SK-N-MC (cell line): ENCODE results near the gene UTP25.
"Not testable (repeated sequence)": the region's sequence is repeated elsewhere in the genome, so short reads cannot be mapped to it uniquely, and the experiment has no call there.

ENCODE experiments used
- DNase-seq: peaks from one replicate; pipeline ENCODE4 v3.0.0-alpha.2; 2011; ENCODE audit warnings: low read depth, low spot score
- H3K27ac ChIP-seq: fragments of 200-600 bp; sonication (generic); 2 replicates; pipeline ENCODE4 v1.5.1; 2016; ENCODE audit warnings: mixed run types
- H3K36me3 ChIP-seq: fragments of 200-600 bp; sonication (generic); 2 replicates; pipeline ENCODE4 v1.6.1; 2017; ENCODE audit warnings: antibody characterized with exemption, low read length, mixed read lengths; ENCODE audit not compliant: insufficient read depth
- H3K4me3 ChIP-seq: fragments of 200-600 bp; sonication (generic); 2 replicates; pipeline ENCODE4 v1.5.1; 2016
- H3K9ac ChIP-seq: fragments of 200-600 bp; sonication (generic); 2 replicates; pipeline ENCODE4 v1.8.0; 2017; ENCODE audit warnings: mixed run types, mixed read lengths; ENCODE audit not compliant: insufficient read length
- H3K9me3 ChIP-seq: fragments of 200-600 bp; sonication (generic); 2 replicates; pipeline ENCODE4 v1.6.1; 2017; ENCODE audit warnings: low read depth, mild to moderate bottlenecking, antibody characterized with exemption, low read length, moderate library complexity, mixed read lengths
- EZH2 ChIP-seq: fragments of 200-600 bp; sonication (generic); IDR thresholded peaks from one replicate; pipeline ENCODE4 v1.6.1; 2017; ENCODE audit warnings: antibody characterized with exemption
- FOXP2 ChIP-seq: optimal IDR thresholded peaks from 2 replicates; pipeline ENCODE3; 2011; ENCODE audit warnings: mild to moderate bottlenecking, moderate library complexity; ENCODE audit not compliant: insufficient read depth; ENCODE audit errors: extremely low read length, control extremely low read depth
- POLR2AphosphoS5 ChIP-seq: IDR thresholded peaks from 2 replicates; pipeline ENCODE4 v1.6.1; 2012; ENCODE audit warnings: mild to moderate bottlenecking, low read depth, low read length, borderline replicate concordance

The UTP25 gene

GRCh38 chr1:209899948-209900347, 72.2 kb downstream of the UTP25 start:
- Histone ChIP-seq H3K36me3 (no peaks in the 10 kb centered on the region), H3K4me3 (no peak overlapping the region), H3K9me3 (no peaks in the 10 kb centered on the region), H3K9ac (no peak overlapping the region), H3K27ac (no peak overlapping the region)
- no peak for TF ChIP-seq POLR2AphosphoS5
- no peak for TF ChIP-seq EZH2
- TF ChIP-seq FOXP2: no peak
- DNase-seq: no peak

- no peak for TF ChIP-seq POLR2AphosphoS5
- TF ChIP-seq EZH2: no peak
- no peak for TF ChIP-seq FOXP2
- H3K36me3 ChIP-seq: no peaks in the 10 kb centered on the region
- no peak overlapping the region for H3K9ac ChIP-seq
- H3K27ac ChIP-seq: no peak overlapping the region
- no peak for DNase-seq
- no peaks in the 10 kb centered on the region for H3K9me3 ChIP-seq
- H3K4me3 ChIP-seq: no peak overlapping the region
These were observed 73.0 kb downstream of the UTP25 start for GRCh38 chr1:209900734-209901133.

GRCh38 chr1:209901211-209901610, 73.4 kb downstream of the UTP25 start:
- no peak overlapping the region for H3K27ac ChIP-seq
- DNase-seq: no peak
- TF ChIP-seq FOXP2 (no peak), POLR2AphosphoS5 (no peak), EZH2 (no peak)

GRCh38 chr1:209904774-209905173, 77.0 kb downstream of the UTP25 start:
- not testable (repeated sequence) for H3K27ac ChIP-seq, H3K36me3 ChIP-seq, DNase-seq

More at GRCh38 chr1:209901211-209901610, 73.4 kb downstream of the UTP25 start:
- Histone ChIP-seq H3K36me3 (no peaks in the 10 kb centered on the region), H3K9me3 (no peaks in the 10 kb centered on the region), H3K9ac (no peak overlapping the region), H3K4me3 (no peak overlapping the region)

More at GRCh38 chr1:209904774-209905173, 77.0 kb downstream of the UTP25 start:
- H3K4me3 ChIP-seq, H3K9me3 ChIP-seq, H3K9ac ChIP-seq: not testable (repeated sequence)
